ENCODE measurements around the gene TOP3A. TPM values are rescaled to one million over a fixed set of nuclear protein-coding genes. Genes with fewer than 3 reads are reported as not detected.

TOP3A gene
- total RNA-seq, 1 experiment from 2014 or later = 68.7 TPM

DNA sequence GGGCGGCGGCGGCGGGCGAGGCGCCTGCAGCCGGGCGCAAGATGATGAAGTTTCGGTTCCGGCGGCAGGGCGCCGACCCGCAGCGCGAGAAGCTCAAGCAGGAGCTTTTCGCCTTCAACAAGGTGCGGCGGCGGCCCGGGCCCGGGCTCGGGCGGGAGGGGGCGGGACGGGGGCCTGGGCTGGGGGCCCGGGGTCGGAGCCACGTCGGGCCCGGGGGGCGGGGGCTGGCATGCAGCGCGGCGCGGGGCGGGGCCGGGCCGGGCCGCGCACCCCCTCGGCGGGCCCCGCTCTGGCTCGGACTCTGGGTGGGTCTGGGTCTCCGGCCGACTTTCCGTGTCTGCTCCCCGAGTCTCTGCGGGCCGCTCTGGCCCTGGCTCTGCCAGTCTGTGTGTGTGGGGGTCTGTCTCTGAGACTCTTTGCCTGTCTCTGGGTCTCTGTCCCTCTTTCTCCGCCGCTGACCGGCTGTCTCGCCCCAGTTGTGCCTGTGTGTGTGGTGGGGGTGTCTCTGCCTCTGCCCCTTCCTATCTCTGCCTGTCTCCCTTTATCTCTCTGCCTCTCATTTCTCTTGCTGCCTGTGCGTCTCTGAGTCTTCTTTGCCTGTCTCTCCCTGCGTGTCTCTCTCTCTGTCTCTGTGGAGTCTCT is 89.0 kb downstream of the TOP3A start:
- H3K9me3 Mint-ChIP-seq = no peaks in the 10 kb centered on the region; a peak in 1 of 5 replicates
- Histone ChIP-seq H2AK5ac (ENCODE audit: insufficient read length, low read length) (no peak overlapping the region), H3K23ac (ENCODE audit: insufficient read length, low read depth, low read length) (no peak overlapping the region), H3K27ac (ENCODE audit: insufficient read length, low read depth, low read length) (no peak overlapping the region), H2BK5ac (ENCODE audit: insufficient read length, low read length) (no peak overlapping the region), H2AFZ (ENCODE audit: low read length) (no peak overlapping the region), H3K4me2 (ENCODE audit: insufficient read depth, insufficient read length, low read length) (peak overlapping the region; percentile 99), H4K20me1 (ENCODE audit: control insufficient read depth, insufficient read depth, insufficient read length) (no peaks in the 10 kb centered on the region), H3K27me3 (ENCODE audit: insufficient read depth, low read length) (no peaks in the 10 kb centered on the region), H2BK120ac (ENCODE audit: low read depth, low read length, poor library complexity, severe bottlenecking) (no peak overlapping the region), H3K9me3 (ENCODE audit: control insufficient read depth, low read depth, low read length) (no peaks in the 10 kb centered on the region), H4K91ac (ENCODE audit: insufficient read length, low read depth, low read length) (no peak overlapping the region), H2BK20ac (ENCODE audit: low read depth, low read length, poor library complexity, severe bottlenecking) (no peak overlapping the region), H3K14ac (ENCODE audit: insufficient read depth, low read length) (peak overlapping the region; percentile 44), H3T11ph (ENCODE audit: low read length) (no peak overlapping the region), H3K79me2 (ENCODE audit: insufficient read depth, low read length) (peaks cover 25% of the 10 kb centered on the region; the same call in 1 of the 2 replicates), H2BK15ac (ENCODE audit: low read depth, low read length) (no peak overlapping the region), H3K23me2 (ENCODE audit: insufficient read length, low read depth, low read length, poor library complexity, severe bottlenecking) (peaks cover 11% of the 10 kb centered on the region), H3K79me1 (ENCODE audit: insufficient read depth, low read depth, low read length, poor library complexity, severe bottlenecking) (peaks cover 9% of the 10 kb centered on the region), H3K56ac (ENCODE audit: insufficient read length, low read depth, low read length) (no peak overlapping the region), H4K5ac (ENCODE audit: insufficient read length, low read depth, low read length) (no peak overlapping the region), H3K4ac (ENCODE audit: low read depth, low read length) (no peak overlapping the region), H4K8ac (replicated peaks; ENCODE audit: insufficient read length, low read depth, low read length) (no peak overlapping the region), H3K9ac (ENCODE audit: extremely low read depth, insufficient read length, low read length) (peak overlapping the region; percentile 84), H3K18ac (ENCODE audit: insufficient read length, low read depth, low read length) (no peak overlapping the region), H2BK12ac (ENCODE audit: insufficient read length, low read depth, low read length) (no peak overlapping the region), H3K4me1 (ENCODE audit: insufficient read depth, low read length) (peaks cover 3% of the 10 kb centered on the region; the same call in 1 of the 2 replicates)
- no peaks in the 10 kb centered on the region for H3K27me3 Mint-ChIP-seq (ENCODE audit: low read depth)
- peak overlapping the region; percentile 57 to 96 (median 96) for H3K27ac Mint-ChIP-seq
- H3K4me3 Mint-ChIP-seq = peak overlapping the region; percentile 95 to 98
- no peak for DNase-seq
- peaks cover 2 to 5% (median 4%) of the 10 kb centered on the region in 3 experiments; a peak in 3 of 7 replicates for H3K36me3 Mint-ChIP-seq (ENCODE audit: insufficient read depth in 1 of 3, low read depth in 3 of 3)
- TF ChIP-seq, protein P1, sequence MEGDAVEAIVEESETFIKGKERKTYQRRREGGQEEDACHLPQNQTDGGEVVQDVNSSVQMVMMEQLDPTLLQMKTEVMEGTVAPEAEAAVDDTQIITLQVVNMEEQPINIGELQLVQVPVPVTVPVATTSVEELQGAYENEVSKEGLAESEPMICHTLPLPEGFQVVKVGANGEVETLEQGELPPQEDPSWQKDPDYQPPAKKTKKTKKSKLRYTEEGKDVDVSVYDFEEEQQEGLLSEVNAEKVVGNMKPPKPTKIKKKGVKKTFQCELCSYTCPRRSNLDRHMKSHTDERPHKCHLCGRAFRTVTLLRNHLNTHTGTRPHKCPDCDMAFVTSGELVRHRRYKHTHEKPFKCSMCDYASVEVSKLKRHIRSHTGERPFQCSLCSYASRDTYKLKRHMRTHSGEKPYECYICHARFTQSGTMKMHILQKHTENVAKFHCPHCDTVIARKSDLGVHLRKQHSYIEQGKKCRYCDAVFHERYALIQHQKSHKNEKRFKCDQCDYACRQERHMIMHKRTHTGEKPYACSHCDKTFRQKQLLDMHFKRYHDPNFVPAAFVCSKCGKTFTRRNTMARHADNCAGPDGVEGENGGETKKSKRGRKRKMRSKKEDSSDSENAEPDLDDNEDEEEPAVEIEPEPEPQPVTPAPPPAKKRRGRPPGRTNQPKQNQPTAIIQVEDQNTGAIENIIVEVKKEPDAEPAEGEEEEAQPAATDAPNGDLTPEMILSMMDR (conservative IDR thresholded peaks at IDR 0.05) = no peak
- no CpG with 5 or more reads among the region's 57 CpGs for WGBS (ENCODE audit: extremely low coverage, insufficient read length, low lambda C conversion rate)
- H3K4me1 Mint-ChIP-seq = peaks cover 22 to 30% of the 10 kb centered on the region in 2 experiments
